IPS-18a (cell line): ENCODE data around the gene CA10.

Experiments
- H3K27ac ChIP-seq: one replicate; pipeline ENCODE4 v1.5.1; 2013; ENCODE audit warnings: low read length
- H3K27me3 ChIP-seq: one replicate; pipeline ENCODE4 v1.6.1; 2013; ENCODE audit warnings: mild to moderate bottlenecking, low read length; ENCODE audit not compliant: control insufficient read depth, insufficient read depth
- H3K36me3 ChIP-seq: one replicate; pipeline ENCODE4 v1.6.1; 2013; ENCODE audit warnings: low read depth, low read length; ENCODE audit not compliant: control insufficient read depth
- H3K4me1 ChIP-seq: one replicate; pipeline ENCODE4 v1.6.1; 2013; ENCODE audit warnings: low read depth, low read length; ENCODE audit not compliant: control insufficient read depth
- H3K4me3 ChIP-seq: one replicate; pipeline ENCODE4 v1.5.1; 2013; ENCODE audit warnings: low read length
- H3K9ac ChIP-seq: one replicate; pipeline ENCODE4 v1.6.1; 2013; ENCODE audit warnings: mild to moderate bottlenecking, low read length, moderate library complexity
- H3K9me3 ChIP-seq: one replicate; pipeline ENCODE4 v1.6.1; 2013; ENCODE audit warnings: low read depth, low read length; ENCODE audit not compliant: control insufficient read depth

CA10 gene

DNA sequence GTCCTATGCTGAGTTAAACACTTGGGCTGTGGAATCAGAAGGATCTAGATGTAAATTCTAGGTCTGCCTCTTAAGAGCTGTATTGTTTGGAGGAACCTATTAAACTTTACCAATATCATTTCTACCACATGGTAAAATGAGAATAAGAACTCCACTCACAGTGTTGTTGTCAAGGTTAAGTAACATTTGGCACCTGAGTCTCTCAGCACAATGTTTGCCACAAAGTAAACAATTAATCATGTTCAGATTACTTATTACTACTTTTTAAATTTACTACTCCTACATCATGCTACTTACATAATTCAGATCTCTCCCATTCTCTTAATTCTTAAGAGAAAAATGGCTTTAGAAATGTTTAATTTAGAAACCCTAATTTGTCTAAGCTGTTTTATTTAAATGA, 305.9 kb downstream of the CA10 start:
- no peak overlapping the region for H3K27ac ChIP-seq
- H3K9me3 ChIP-seq = no peaks in the 10 kb centered on the region
- no peak overlapping the region for H3K4me3 ChIP-seq
- H3K4me1 ChIP-seq = no peaks in the 10 kb centered on the region
- H3K9ac ChIP-seq = no peak overlapping the region
- no peaks in the 10 kb centered on the region for H3K27me3 ChIP-seq
- no peaks in the 10 kb centered on the region for H3K36me3 ChIP-seq

DNA sequence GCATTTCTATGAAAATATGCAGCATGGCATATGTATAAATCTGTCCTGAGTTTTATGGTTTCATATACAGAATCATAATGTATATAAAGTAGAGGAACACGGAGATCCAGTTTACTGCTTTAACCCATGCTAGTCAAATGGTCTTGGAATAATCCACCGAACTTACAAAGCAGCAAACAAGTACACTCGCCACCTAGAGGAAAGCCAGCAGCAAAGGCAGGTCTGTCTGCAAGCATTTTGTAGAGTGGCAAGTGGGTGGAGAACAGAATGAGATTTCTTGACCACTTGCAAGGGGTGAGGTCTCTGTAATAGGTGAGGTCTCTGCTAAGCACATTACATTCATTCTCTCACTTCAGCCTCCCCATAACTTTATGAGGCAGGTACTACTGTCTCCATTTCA, 308.3 kb downstream of the CA10 start:
- Histone ChIP-seq H3K4me3 (no peak overlapping the region), H3K4me1 (no peaks in the 10 kb centered on the region), H3K9ac (no peak overlapping the region), H3K9me3 (no peaks in the 10 kb centered on the region), H3K27ac (no peak overlapping the region), H3K36me3 (no peaks in the 10 kb centered on the region), H3K27me3 (no peaks in the 10 kb centered on the region)

DNA sequence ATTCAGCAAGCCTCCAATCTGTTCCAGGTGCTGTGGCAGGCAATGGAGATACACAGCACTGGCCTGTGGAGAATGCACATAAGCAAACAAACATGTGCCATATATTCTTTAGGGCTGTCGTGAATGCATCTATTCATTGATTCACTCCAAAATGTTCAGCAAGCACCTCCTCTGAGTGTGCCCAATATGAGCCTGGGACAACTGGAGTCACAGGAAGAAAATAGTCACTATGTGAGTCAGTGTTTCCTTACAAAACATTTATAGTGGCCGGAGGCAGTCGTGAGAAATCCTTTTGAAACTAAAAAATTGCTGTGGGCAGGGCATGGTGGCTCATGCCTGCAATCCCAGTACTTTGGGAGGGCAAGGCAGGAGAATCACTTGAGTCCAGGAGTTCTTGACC, 310.1 kb downstream of the CA10 start:
- Histone ChIP-seq H3K4me3 (no peak overlapping the region), H3K9me3 (no peaks in the 10 kb centered on the region), H3K4me1 (no peaks in the 10 kb centered on the region), H3K27me3 (no peaks in the 10 kb centered on the region), H3K27ac (no peak overlapping the region), H3K9ac (no peak overlapping the region), H3K36me3 (no peaks in the 10 kb centered on the region)

DNA sequence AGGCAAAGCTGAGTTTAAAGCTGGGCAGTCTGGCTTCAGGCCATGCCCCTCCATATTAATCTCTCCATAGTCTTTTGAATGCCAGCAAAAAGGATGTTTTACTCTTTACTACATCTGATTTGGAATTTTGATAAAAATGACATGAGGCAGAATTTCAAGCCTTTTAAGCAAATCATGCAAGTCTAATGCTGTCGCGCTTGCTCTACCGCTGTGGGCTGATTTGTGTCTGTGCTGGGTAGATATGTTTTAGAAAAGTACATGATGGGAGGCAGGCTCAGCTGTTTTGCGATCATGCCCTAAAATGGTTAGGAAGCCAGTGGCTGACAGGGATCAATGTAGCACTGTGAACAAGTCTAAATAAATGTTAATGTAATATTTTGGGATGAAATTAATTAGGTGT, 311.9 kb downstream of the CA10 start:
- Histone ChIP-seq H3K27me3 (no peaks in the 10 kb centered on the region), H3K36me3 (no peaks in the 10 kb centered on the region), H3K9ac (no peak overlapping the region), H3K4me3 (no peak overlapping the region), H3K4me1 (no peaks in the 10 kb centered on the region), H3K27ac (no peak overlapping the region), H3K9me3 (no peaks in the 10 kb centered on the region)

DNA sequence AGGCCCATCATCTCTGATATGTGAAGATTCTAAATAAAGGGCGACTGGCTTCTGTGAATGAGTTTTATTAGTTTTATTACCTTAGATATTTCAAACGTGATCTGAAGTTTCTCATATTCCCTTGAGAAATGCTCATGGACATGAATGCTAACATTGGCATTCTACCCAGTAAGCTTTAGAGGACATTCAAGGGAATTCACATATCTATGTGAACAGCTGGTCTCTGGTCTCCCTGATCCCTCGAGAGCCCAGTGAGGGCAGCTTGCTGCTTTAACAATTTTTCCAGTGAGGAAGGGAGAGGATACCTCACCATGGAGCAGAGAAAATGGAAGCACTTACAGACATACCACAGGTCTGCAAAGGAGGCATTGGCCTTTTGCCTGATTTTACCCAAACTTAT, 312.7 kb downstream of the CA10 start:
- no peaks in the 10 kb centered on the region for H3K4me1 ChIP-seq
- H3K9ac ChIP-seq = no peak overlapping the region
- no peak overlapping the region for H3K27ac ChIP-seq
- no peaks in the 10 kb centered on the region for H3K27me3 ChIP-seq
- no peak overlapping the region for H3K4me3 ChIP-seq
- no peaks in the 10 kb centered on the region for H3K9me3 ChIP-seq
- H3K36me3 ChIP-seq = no peaks in the 10 kb centered on the region

DNA sequence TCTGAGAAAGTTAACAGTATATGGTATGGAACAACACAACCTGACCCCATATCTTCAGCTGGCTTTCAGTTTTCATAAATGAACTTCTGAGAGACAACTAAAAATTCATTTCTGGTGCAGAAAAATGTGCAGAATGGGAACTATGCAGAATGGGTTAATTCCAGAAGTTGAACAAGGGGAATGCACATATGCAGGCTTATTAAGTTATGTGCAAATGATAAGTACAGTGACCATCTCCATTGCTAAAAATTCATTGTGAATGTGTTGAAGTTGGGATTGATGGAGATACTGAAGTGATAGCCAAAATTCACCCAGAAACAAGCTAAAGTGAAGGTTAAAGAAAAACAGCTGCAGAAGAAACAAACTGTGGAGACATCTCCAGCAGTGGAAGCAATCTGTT, 315.8 kb downstream of the CA10 start:
- Histone ChIP-seq H3K27ac (no peak overlapping the region), H3K4me3 (no peak overlapping the region), H3K9ac (no peak overlapping the region), H3K4me1 (no peaks in the 10 kb centered on the region), H3K36me3 (no peaks in the 10 kb centered on the region), H3K9me3 (no peaks in the 10 kb centered on the region), H3K27me3 (no peaks in the 10 kb centered on the region)

DNA sequence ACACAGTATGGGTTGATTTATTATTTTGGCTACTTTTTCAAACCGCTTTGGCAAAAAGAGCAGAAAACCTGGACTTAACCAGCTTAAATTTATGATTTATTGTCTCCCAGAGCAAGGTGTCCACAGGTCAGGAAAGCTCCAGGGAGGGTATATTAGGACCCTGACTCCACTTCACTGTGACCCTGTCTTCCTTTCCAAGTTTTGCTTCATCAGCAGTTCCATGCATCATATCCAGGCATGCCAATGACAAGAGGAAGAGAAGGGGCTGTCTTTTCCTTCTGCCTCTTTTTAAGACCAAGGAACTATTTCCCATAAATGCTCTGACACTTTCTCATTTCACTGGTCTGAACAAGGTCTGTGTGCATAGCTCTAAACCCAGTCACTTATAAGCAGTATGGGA, 316.8 kb downstream of the CA10 start:
- Histone ChIP-seq H3K9ac (no peak overlapping the region), H3K9me3 (no peaks in the 10 kb centered on the region), H3K4me3 (no peak overlapping the region), H3K36me3 (no peaks in the 10 kb centered on the region), H3K27me3 (no peaks in the 10 kb centered on the region), H3K4me1 (no peaks in the 10 kb centered on the region), H3K27ac (no peak overlapping the region)

DNA sequence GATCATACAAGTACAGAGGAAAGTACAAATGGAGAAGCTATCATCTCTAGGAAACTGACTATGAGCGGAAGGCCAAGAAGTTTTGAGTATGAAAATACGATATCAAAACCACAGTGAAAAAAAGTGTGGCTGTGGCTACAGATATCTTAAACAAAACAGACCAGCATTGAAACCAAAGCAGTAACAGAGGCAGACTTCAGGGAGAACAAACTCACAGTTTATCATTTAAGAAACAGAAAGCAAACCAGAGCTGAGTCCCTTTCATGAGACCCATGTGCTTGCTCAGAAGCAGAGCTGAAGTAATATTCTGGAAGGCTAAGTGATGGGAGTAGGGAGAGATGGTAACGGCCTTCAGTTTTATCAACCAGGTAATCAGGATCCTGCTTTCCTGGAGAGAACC, 317.8 kb downstream of the CA10 start:
- no peak overlapping the region for H3K9ac ChIP-seq
- H3K27ac ChIP-seq = no peak overlapping the region
- no peaks in the 10 kb centered on the region for H3K36me3 ChIP-seq
- no peaks in the 10 kb centered on the region for H3K4me1 ChIP-seq
- H3K4me3 ChIP-seq = no peak overlapping the region
- H3K27me3 ChIP-seq = no peaks in the 10 kb centered on the region
- H3K9me3 ChIP-seq = no peaks in the 10 kb centered on the region

DNA sequence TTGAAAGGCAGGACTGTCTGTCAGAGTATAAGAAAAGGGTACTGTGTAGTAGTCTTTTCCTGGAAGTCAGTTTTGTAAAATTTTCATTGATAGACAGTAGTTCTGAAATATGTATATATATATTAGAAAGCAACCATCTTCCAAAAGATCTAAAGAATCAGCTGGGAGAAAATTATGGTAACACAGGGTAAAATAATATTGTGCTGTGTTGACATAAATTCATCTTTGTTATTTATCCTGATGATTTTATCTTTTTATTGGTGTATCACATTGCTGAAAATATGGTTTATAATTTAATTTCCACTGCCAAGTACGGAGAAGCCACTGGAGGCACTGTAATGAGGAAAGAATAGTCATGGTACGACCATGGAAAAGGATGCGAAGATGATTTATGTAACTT, 324.9 kb downstream of the CA10 start:
- Histone ChIP-seq H3K9ac (no peak overlapping the region), H3K36me3 (no peaks in the 10 kb centered on the region), H3K4me3 (no peak overlapping the region), H3K4me1 (no peaks in the 10 kb centered on the region), H3K27ac (no peak overlapping the region), H3K27me3 (no peaks in the 10 kb centered on the region), H3K9me3 (no peaks in the 10 kb centered on the region)

DNA sequence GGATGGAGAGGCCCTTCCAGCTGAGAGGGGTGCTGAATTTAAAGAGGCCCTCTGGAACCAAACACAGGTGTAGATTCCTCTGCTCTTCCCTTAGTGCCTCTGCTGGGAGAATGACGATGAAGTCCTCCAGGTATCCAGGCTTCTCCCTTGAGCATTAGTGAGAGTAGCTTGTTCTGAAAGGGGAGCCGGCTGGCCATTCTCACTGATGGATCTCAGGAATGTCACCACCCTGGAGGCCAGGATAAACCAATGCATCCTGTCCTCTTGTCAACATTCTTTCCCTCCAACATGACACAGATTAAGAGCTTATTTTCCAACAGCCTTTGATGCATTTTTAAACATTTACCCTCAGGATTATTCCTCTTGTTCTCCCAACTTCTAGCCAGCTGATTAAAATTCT, 325.5 kb downstream of the CA10 start:
- Histone ChIP-seq H3K36me3 (no peaks in the 10 kb centered on the region), H3K27ac (no peak overlapping the region)

DNA sequence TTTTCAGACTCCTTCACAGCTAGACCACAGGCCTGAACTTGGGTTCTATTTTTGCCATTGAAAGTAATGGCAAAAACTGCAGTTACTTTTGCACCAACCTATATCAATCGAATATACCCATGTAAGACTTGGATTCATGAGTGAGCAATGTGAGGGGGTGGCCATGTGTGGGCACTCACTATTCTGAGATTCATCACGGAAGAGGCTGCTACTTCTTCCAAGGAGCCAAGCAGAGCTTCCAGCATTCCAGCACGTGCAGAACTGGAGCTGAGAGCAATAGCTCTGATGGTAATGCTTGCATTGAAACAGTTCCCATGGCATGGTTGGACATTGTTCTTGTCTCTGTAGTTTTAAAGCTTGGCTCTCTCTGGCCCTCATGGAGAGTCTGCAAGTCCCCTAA, 327.6 kb downstream of the CA10 start:
- H3K9me3 ChIP-seq = no peaks in the 10 kb centered on the region
- H3K27me3 ChIP-seq = no peaks in the 10 kb centered on the region
- H3K4me1 ChIP-seq = no peaks in the 10 kb centered on the region
- no peak overlapping the region for H3K9ac ChIP-seq
- no peak overlapping the region for H3K4me3 ChIP-seq
- no peaks in the 10 kb centered on the region for H3K36me3 ChIP-seq
- no peak overlapping the region for H3K27ac ChIP-seq

More for the DNA sequence above, 325.5 kb downstream of the CA10 start:
- Histone ChIP-seq H3K4me1 (no peaks in the 10 kb centered on the region), H3K4me3 (no peak overlapping the region), H3K27me3 (no peaks in the 10 kb centered on the region), H3K9ac (no peak overlapping the region), H3K9me3 (no peaks in the 10 kb centered on the region)

DNA sequence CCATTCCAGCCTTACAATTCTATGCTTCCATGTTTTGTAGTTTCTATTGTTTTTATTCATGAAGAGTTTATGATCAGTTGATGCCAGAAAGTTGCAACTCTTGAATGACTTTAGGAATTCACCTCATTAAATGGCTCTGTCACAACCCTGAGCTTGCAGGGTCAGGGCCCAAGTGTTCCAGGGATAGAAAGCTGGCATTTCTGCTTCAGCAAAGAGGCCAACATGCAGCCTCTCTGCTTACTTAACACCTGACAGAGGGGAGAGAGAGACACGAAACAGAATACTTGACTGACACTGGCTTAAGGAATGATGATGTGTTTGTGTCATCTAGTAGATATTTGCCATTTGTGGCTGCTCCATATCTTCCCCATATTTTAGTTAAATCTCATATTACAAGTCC, 328.1 kb downstream of the CA10 start:
- no peaks in the 10 kb centered on the region for H3K36me3 ChIP-seq
- H3K9ac ChIP-seq = no peak overlapping the region
- no peak overlapping the region for H3K27ac ChIP-seq
- H3K4me1 ChIP-seq = no peaks in the 10 kb centered on the region
- H3K9me3 ChIP-seq = no peaks in the 10 kb centered on the region
- no peaks in the 10 kb centered on the region for H3K27me3 ChIP-seq
- H3K4me3 ChIP-seq = no peak overlapping the region

DNA sequence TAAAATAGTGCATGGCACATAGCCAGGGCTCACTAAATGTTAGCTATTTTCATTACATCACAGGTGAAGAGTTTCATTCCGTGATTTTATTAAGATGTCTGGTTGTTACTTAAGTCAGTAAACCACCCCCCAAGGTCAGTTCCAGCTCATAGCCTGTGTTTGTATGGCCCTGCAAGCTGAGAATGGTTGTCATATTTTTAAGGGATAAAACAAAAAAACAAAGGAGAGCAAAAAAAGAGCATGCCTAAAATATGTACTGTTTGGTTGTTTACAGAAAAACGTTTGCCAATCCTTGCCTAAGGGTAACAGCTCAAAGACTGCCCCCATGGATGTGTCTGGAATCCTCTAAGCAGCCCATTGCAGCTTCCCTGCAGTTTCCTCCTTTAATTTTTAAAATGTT, 329.6 kb downstream of the CA10 start:
- H3K27ac ChIP-seq = no peak overlapping the region
- no peaks in the 10 kb centered on the region for H3K36me3 ChIP-seq
- H3K27me3 ChIP-seq = no peaks in the 10 kb centered on the region
- no peak overlapping the region for H3K9ac ChIP-seq
- H3K4me1 ChIP-seq = no peaks in the 10 kb centered on the region
- H3K4me3 ChIP-seq = no peak overlapping the region
- H3K9me3 ChIP-seq = no peaks in the 10 kb centered on the region
